ENCODE data around the gene ACTR1A. TPM values are rescaled to one million over a fixed set of nuclear protein-coding genes. Genes with fewer than 3 reads are reported as not detected.

The ACTR1A gene
- total and polyA plus RNA-seq, 9 of the 15 experiments (the other 6 are each of a cell fraction or from before 2014, with no cell fraction given) = 36.3 to 77.2 (median 49.6) TPM

DNA sequence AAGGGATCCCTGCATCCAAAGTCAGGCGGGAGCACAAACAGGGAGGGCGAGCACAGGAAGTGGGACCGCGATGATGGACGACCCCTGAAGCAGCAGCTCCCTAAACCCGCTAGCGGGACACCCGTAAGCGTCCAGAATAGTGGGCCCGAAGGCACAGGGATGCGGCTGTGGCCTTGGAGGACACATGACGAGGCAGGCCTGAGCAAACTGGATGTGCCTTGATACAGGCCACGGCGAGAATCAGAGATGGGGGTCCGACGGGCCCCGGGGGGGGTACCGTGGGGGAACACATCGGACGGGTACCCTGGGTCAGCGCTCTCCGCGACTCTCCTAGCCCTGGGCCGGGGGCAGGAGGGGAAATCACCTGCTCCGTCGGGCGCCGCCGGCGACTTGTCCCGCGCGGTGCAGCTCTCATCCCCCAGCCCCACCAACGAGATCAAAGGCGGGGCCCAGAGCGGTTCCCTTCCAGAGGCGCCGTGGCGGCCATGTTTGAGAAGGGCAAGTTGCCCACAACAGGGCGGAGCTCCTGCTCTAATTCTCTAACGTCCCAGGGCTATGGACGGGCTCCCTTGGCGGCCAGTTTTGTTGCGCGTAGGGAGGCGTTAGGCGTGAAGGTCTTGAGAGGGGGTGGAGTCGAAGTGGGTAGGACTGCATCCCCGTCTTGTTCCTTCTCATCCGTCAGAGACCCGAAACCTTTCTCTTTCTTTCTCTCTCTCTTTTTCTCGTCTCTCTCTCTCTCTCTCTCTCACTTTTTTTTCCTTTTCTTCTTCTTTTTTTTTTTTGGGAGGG is 70.2 kb downstream of the ACTR1A start, which contains the start of gene CUEDC2 (continued):
- TF ChIP-seq, protein P1, sequence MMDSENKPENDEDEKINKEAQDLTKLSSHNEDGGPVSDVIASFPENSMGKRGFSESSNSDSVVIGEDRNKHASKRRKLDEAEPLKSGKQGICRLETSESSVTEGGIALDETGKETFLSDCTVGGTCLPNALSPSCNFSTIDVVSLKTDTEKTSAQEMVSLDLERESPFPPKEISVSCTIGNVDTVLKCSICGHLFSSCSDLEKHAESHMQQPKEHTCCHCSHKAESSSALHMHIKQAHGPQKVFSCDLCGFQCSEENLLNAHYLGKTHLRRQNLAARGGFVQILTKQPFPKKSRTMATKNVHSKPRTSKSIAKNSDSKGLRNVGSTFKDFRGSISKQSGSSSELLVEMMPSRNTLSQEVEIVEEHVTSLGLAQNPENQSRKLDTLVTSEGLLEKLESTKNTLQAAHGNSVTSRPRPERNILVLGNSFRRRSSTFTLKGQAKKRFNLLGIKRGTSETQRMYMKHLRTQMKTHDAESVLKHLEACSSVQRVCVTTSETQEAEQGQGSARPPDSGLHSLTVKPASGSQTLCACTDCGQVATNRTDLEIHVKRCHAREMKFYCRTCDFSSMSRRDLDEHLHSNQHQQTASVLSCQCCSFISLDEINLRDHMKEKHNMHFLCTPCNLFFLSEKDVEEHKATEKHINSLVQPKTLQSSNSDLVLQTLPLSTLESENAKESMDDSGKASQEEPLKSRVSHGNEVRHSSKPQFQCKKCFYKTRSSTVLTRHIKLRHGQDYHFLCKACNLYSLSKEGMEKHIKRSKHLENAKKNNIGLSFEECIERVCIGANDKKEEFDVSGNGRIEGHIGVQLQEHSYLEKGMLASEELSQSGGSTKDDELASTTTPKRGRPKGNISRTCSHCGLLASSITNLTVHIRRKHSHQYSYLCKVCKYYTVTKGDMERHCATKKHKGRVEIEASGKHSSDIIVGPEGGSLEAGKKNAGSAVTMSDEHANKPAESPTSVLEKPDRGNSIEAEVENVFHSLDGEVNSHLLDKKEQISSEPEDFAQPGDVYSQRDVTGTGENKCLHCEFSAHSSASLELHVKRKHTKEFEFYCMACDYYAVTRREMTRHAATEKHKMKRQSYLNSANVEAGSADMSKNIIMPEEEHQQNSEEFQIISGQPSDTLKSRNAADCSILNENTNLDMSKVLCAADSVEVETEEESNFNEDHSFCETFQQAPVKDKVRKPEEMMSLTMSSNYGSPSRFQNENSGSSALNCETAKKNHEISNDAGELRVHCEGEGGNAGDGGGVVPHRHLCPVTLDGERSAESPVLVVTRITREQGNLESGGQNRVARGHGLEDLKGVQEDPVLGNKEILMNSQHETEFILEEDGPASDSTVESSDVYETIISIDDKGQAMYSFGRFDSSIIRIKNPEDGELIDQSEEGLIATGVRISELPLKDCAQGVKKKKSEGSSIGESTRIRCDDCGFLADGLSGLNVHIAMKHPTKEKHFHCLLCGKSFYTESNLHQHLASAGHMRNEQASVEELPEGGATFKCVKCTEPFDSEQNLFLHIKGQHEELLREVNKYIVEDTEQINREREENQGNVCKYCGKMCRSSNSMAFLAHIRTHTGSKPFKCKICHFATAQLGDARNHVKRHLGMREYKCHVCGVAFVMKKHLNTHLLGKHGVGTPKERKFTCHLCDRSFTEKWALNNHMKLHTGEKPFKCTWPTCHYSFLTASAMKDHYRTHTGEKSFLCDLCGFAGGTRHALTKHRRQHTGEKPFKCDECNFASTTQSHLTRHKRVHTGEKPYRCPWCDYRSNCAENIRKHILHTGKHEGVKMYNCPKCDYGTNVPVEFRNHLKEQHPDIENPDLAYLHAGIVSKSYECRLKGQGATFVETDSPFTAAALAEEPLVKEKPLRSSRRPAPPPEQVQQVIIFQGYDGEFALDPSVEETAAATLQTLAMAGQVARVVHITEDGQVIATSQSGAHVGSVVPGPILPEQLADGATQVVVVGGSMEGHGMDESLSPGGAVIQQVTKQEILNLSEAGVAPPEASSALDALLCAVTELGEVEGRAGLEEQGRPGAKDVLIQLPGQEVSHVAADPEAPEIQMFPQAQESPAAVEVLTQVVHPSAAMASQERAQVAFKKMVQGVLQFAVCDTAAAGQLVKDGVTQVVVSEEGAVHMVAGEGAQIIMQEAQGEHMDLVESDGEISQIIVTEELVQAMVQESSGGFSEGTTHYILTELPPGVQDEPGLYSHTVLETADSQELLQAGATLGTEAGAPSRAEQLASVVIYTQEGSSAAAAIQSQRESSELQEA (IDR thresholded peaks at IDR 0.05; ENCODE audit: low read depth) = peak; percentile 97
- TF ChIP-seq POLR3G (IDR thresholded peaks at IDR 0.05; ENCODE audit: extremely low read depth, insufficient read length, insufficient replicate concordance) (no peak), LCOR (CRISPR knock-in tag; IDR thresholded peaks at IDR 0.05) (peak; percentile 73; the same call in 1 of the 2 replicates), ZNF316 (IDR thresholded peaks at IDR 0.05) (no peak), MYC (IDR thresholded peaks at IDR 0.05; ENCODE audit: low read depth, low read length) (peak; percentile 52; the same call in 1 of the 2 replicates), MYC (CRISPR knock-in tag; IDR thresholded peaks at IDR 0.05; ENCODE audit: borderline replicate concordance, low read depth) (0 out of 2 replicates have a peak, but pooled peaks have one; percentile 62), CBX3 (IDR thresholded peaks at IDR 0.05; ENCODE audit: borderline replicate concordance in 1 of 2, low read length in 2 of 2) (peak in 1 of 2 experiments; percentile 28; a peak in 1 of 3 replicates), DPF2 (IDR thresholded peaks at IDR 0.05) (peak; percentile 57), CAMTA2 (CRISPR knock-in tag; conservative IDR thresholded peaks at IDR 0.05) (no peak), POLR2H (tag; IDR thresholded peaks at IDR 0.05; ENCODE audit: low read depth) (peak; percentile 60; the same call in 1 of the 2 replicates), CREB1 (IDR thresholded peaks at IDR 0.05) (peak; percentile 59), CREB1 (CRISPR knock-in tag; IDR thresholded peaks at IDR 0.05) (peak; percentile 36; the same call in 1 of the 2 replicates)
- TF ChIP-seq, protein P2, sequence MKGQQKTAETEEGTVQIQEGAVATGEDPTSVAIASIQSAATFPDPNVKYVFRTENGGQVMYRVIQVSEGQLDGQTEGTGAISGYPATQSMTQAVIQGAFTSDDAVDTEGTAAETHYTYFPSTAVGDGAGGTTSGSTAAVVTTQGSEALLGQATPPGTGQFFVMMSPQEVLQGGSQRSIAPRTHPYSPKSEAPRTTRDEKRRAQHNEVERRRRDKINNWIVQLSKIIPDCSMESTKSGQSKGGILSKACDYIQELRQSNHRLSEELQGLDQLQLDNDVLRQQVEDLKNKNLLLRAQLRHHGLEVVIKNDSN (CRISPR knock-in tag; IDR thresholded peaks at IDR 0.05) = 0 out of 2 replicates have a peak, but pooled peaks have one; percentile 13
- TF ChIP-seq, protein P3, sequence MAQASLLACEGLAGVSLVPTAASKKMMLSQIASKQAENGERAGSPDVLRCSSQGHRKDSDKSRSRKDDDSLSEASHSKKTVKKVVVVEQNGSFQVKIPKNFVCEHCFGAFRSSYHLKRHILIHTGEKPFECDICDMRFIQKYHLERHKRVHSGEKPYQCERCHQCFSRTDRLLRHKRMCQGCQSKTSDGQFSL (CRISPR knock-in tag; IDR thresholded peaks at IDR 0.05) = peak; percentile 81
- TF ChIP-seq, protein P3 (tag; IDR thresholded peaks at IDR 0.05) = peak in 1 of 2 experiments; percentile 74; a peak in 2 of 4 replicates
- TF ChIP-seq, protein P4, sequence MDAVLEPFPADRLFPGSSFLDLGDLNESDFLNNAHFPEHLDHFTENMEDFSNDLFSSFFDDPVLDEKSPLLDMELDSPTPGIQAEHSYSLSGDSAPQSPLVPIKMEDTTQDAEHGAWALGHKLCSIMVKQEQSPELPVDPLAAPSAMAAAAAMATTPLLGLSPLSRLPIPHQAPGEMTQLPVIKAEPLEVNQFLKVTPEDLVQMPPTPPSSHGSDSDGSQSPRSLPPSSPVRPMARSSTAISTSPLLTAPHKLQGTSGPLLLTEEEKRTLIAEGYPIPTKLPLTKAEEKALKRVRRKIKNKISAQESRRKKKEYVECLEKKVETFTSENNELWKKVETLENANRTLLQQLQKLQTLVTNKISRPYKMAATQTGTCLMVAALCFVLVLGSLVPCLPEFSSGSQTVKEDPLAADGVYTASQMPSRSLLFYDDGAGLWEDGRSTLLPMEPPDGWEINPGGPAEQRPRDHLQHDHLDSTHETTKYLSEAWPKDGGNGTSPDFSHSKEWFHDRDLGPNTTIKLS (IDR thresholded peaks at IDR 0.05; ENCODE audit: borderline replicate concordance, low read depth) = 0 out of 2 replicates have a peak, but pooled peaks have one; percentile 54
